ENCODE data around the gene GNG13. TPM values are rescaled to one million over a fixed set of nuclear protein-coding genes. Genes with fewer than 3 reads are reported as not detected.

The GNG13 gene, protein sequence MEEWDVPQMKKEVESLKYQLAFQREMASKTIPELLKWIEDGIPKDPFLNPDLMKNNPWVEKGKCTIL
- not detected for total RNA-seq

DNA sequence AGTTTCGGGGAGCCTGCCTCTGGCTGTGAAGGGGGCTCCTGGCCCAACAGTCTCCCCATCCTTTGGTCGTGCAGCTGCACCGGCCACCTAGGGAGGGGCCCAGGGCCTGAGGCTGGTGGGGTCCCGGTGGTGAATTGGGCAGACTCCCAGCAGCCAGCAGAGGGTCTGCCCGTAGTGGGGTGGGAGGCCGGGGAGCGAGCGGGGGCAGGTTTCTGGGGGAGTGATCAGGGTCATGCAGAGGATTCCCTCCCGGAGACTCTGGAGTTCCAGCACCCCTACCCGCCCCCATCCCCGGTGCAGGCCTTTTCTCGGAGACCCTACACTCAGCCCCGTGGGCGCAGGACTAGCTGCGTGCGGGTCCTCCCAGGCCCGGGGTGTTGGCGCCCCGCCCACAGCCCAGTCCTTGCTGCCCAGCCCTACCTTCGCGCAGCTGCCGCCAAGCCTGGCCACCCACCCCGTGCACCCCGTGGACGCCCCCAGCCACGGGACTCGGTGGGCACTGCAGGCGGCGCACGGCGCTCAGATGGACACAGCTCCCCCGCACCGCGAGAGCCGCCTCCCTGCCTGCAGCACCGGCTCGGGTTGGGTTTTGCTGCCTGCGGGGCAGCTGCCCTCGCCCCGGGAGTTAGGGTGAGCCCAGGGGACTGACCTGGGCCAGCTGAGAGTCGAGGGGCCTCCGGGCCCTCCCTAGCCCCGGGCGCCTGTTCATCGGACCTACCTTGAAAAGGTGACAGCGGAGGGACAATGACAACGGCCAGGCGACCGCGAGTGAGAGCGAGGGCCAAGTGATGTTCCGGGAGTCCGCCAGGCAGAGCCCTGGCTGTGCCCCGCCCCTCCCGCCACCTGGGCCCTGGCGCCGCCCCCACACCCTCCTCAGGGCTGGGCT lies at the start of gene GNG13:
TSS of gene GNG13 (minus strand) at position 787 of the 886 bp plus-strand sequence. CDS start 1,657 bp downstream, outside the sequence.

DNA sequence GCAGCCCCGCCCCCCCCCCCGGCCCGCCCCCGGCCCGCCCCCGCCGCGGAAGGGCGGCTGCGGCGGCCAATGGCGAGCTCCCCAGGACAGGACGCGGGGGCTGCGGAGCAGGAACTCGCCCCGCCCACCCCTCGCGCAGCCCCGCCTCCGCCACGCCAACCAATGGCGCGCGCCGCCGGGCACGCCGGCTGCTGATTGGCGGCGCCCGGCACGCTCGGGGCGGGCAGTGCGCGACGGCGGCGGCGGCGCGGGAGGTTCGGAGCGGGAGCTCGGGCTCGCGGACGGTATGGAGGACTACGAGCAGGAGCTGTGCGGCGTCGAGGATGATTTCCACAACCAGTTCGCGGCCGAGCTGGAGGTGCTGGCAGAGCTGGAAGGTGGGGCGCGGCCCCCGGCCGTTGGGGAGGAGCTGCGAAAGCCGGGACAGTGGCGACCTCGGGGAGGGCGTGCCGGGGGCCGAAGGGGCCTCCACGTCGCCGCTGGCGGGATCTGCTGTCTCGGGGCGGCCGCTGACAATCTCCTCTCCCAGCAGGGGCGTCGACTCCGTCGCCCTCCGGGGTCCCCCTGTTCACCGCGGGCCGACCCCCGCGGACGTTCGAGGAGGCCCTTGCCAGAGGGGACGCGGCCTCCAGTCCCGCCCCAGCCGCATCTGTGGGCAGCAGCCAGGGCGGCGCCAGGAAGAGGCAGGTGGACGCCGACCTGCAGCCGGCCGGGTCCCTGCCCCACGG lies 12.0 kb downstream of the GNG13 start, which contains the start of gene CHTF18:
TSS of gene CHTF18 (plus strand) at position 222 of the 728 bp plus-strand sequence. CDS start at position 287, 65 bp downstream.

DNA sequence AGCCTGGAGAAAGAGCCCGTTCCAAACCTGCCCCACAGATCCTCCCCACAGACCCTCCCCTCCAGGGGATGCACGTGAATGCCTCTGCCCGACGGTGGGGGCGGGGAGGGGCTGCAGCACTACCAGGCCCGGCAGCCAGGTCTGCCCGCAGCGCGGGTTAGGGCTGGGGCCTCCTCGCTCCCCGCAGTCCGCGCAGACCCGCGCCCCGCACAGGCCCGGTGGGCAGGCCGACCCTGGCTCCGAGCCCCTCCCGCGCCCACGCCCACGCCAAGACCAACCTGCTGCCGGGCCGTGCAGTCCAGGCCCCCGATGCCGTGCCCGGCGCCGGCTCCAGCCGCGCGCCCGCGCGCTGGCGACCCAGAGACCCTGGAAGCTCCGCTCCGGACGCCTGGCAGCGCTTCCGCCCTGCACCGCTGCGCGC lies 12.5 kb downstream of the GNG13 start, which contains the start of gene RPUSD1:
TSS of gene RPUSD1 (minus strand) at position 404 of the 421 bp plus-strand sequence. CDS start 644 bp downstream, outside the sequence.

DNA sequence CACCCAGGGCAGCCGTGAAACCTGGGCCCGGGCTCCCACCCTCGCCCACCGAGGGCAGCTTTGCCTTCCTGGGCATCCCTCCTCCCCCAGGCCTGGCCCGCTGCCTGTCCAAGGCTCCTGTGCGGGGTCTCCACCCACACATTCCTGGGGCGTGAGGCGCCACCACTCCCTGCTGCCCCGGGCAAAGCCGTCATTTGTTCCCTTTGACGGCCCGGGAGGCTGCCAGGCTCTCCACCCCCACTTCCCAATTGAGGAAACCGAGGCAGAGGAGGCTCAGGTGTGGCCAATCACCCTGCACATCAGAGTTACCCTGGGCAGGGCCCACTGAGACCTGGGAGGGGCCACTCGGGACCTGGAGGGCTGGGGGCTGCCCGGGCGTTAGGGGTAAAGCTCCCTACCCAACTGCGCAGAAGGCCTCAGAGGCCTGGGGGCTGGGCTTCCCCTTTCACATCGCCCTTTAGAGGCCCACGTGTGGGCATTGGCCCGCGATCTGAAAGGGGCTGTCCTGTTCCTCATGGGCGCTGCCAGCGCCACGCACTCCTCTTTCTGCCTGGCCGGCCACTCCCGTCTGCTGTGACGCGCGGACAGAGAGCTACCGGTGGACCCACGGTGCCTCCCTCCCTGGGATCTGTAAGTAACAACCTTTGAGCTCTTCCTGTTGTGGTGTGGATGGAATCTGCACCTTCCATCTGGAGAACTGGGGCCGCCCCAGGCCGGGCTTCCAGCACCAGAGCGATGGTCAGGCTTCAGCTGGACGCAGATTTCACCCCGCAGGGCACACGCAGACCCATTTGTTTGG lies 39.8 kb downstream of the GNG13 start, which contains the start of gene MSLN:
TSS of gene MSLN (plus strand) at position 190 of the 799 bp plus-strand sequence. CDS start 1,947 bp downstream, outside the sequence.

Small RNA genes within 50 kb of the gene (microRNA-seq; reads per million reads assigned to microRNA genes)
- not detected for gene MIR662 (ENCODE audit: borderline microRNAs expressed, borderline replicate concordance)

Other genes starting within 250 kb of the GNG13 start
- not detected for gene PRR35, start 240.3 kb downstream of the GNG13 start, total RNA-seq
- 1 to 10 TPM; 4.6 to 4.7 TPM for gene NHLRC4, start 233.7 kb downstream of the GNG13 start, total RNA-seq
- 10 to 100 TPM; 32.9 to 36.8 TPM for gene PIGQ, start 230.8 kb downstream of the GNG13 start, total RNA-seq
- gene RAB40C, start 210.7 kb downstream of the GNG13 start, total RNA-seq: 10 to 100 TPM; 12.7 to 14.1 TPM
- under 1 TPM; 0.33 to 0.36 TPM for gene WFIKKN1, start 169.7 kb downstream of the GNG13 start, total RNA-seq
- 10 to 100 TPM; 70.0 to 70.7 TPM for gene METTL26, start 164.4 kb downstream of the GNG13 start, total RNA-seq
- gene MCRIP2, start 158.9 kb downstream of the GNG13 start, total RNA-seq: 10 to 100 TPM; 28.9 to 31.2 TPM
- gene WDR90, start 151.4 kb downstream of the GNG13 start, total RNA-seq: 10 to 100 TPM; 63.2 to 67.3 TPM
- gene RHOT2, start 132.6 kb downstream of the GNG13 start, total RNA-seq: 100 to 1,000 TPM; 126 to 134 TPM
- gene RHBDL1, start 125.1 kb downstream of the GNG13 start, total RNA-seq: 1 to 10 TPM; 1.3 to 1.6 TPM
- gene STUB1, start 120.3 kb downstream of the GNG13 start, total RNA-seq: 10 to 100 TPM; 61.4 to 61.7 TPM
- gene JMJD8, start 116.4 kb downstream of the GNG13 start, total RNA-seq: 10 to 100 TPM; 30.3 to 31.4 TPM
- 10 to 100 TPM; 15.2 to 16.1 TPM for gene WDR24, start 110.3 kb downstream of the GNG13 start, total RNA-seq
- 10 to 100 TPM; 21.2 to 21.5 TPM for gene FBXL16, start 94.9 kb downstream of the GNG13 start, total RNA-seq
- 1 to 10 TPM; 5.5 TPM for gene METRN, start 85.6 kb downstream of the GNG13 start, total RNA-seq
- 10 to 100 TPM in 1 of 2 experiments, 1 to 10 TPM in 1; 9.7 to 10.8 TPM for gene ANTKMT, start 79.6 kb downstream of the GNG13 start, total RNA-seq
- gene CCDC78, start 74.3 kb downstream of the GNG13 start, total RNA-seq: 1 to 10 TPM; 1.6 to 2.1 TPM
- 1 to 10 TPM; 5.2 to 7.6 TPM for gene HAGHL, start 73.6 kb downstream of the GNG13 start, total RNA-seq
- 10 to 100 TPM; 30.8 to 33.1 TPM for gene CIAO3, start 59.7 kb downstream of the GNG13 start, total RNA-seq
- not detected for gene MSLN, start 40.0 kb downstream of the GNG13 start, total RNA-seq
- 10 to 100 TPM; 22.2 to 23.1 TPM for gene RPUSD1, start 12.4 kb downstream of the GNG13 start, total RNA-seq
- gene CHTF18, start 12.1 kb downstream of the GNG13 start, total RNA-seq: 10 to 100 TPM; 67.0 to 72.2 TPM
- gene LMF1, start 170.2 kb upstream of the GNG13 start, total RNA-seq: 10 to 100 TPM; 23.6 to 27.0 TPM
- under 1 TPM in 1 of 2 experiments, not detected in 1; 0.08 TPM for gene SOX8, start 181.0 kb upstream of the GNG13 start, total RNA-seq

All from activated naive CD4-positive, alpha-beta T cell treated with anti-CD3 and anti-CD28 coated beads, Interleukin-2, amount 10 ng/mL, durations not matched to agents 5 hours and 36 hours (primary cell).